ENCODE results near the gene TMEM167B. TPM values are rescaled to one million over a fixed set of nuclear protein-coding genes. Genes with fewer than 3 reads are reported as not detected.
"Not testable (repeated sequence)": the region's sequence is repeated elsewhere in the genome, so short reads cannot be mapped to it uniquely, and the experiment has no call there.

The TMEM167B gene
- total RNA-seq, 1 experiment from 2014 or later = 13.3 TPM

- in situ Hi-C loops (cut with HindIII; ENCODE audit: low pct_unique_long_range_greater_than_20kb, low sequenced_read_pairs) = no loop called here
These were observed 43.9 kb downstream of the TMEM167B start for GRCh38 chr1:109134423-109134822.

GRCh38 chr1:109135940-109136339 is 45.4 kb downstream of the TMEM167B start:
- in situ Hi-C loops (cut with HindIII; ENCODE audit: low pct_unique_long_range_greater_than_20kb, low sequenced_read_pairs) = no loop called here
- DNase-seq (ENCODE audit: low read depth, low spot score) = no peak

More at GRCh38 chr1:109134423-109134822, 43.9 kb downstream of the TMEM167B start:
- no peak for DNase-seq (ENCODE audit: low read depth, low spot score)

- DNase-seq (ENCODE audit: low read depth, low spot score) = no peak
- in situ Hi-C loops (cut with HindIII; ENCODE audit: low pct_unique_long_range_greater_than_20kb, low sequenced_read_pairs) = no loop called here
These were observed 46.2 kb downstream of the TMEM167B start for GRCh38 chr1:109136766-109137165.

- DNase-seq (ENCODE audit: low read depth, low spot score) = no peak
- in situ Hi-C loops (cut with HindIII; ENCODE audit: low pct_unique_long_range_greater_than_20kb, low sequenced_read_pairs) = no loop called here
These were observed 47.4 kb downstream of the TMEM167B start for GRCh38 chr1:109137958-109138357.

GRCh38 chr1:109138358-109138757 is 47.8 kb downstream of the TMEM167B start:
- in situ Hi-C loops (cut with HindIII; ENCODE audit: low pct_unique_long_range_greater_than_20kb, low sequenced_read_pairs) = no loop called here
- DNase-seq (ENCODE audit: low read depth, low spot score) = no peak

GRCh38 chr1:109140392-109140791 is 49.8 kb downstream of the TMEM167B start:
- no peak for DNase-seq (ENCODE audit: low read depth, low spot score)
- in situ Hi-C loops (cut with HindIII; ENCODE audit: low pct_unique_long_range_greater_than_20kb, low sequenced_read_pairs) = no loop called here

GRCh38 chr1:109142260-109142659 is 51.7 kb downstream of the TMEM167B start:
- no peak for DNase-seq (ENCODE audit: low read depth, low spot score)
- in situ Hi-C loops (cut with HindIII; ENCODE audit: low pct_unique_long_range_greater_than_20kb, low sequenced_read_pairs) = no loop called here

- DNase-seq (ENCODE audit: low read depth, low spot score); in situ Hi-C loops (cut with HindIII; ENCODE audit: low pct_unique_long_range_greater_than_20kb, low sequenced_read_pairs): not testable (repeated sequence)
These were observed 52.2 kb downstream of the TMEM167B start for GRCh38 chr1:109142725-109143124.

Small RNA genes within 50 kb of the gene (small RNA-seq; reads per million reads assigned to genes)
- 0 reads per million in 2 experiments for gene AL356488.2

Other genes with a start within 250 kb of the TMEM167B start
- 0.13 TPM in 1 of 2 replicates, not detected in the other for gene AKNAD1, start 233.7 kb upstream of the TMEM167B start, total RNA-seq (2014; rRNA removed; shearing (Covaris generic))
- 25.8 and 27.9 TPM in 2 replicates for gene GPSM2, start 213.8 kb upstream of the TMEM167B start, total RNA-seq (2014; rRNA removed; shearing (Covaris generic))
- 20.1 and 25.1 TPM in 2 replicates for gene CLCC1, start 127.3 kb upstream of the TMEM167B start, total RNA-seq (2014; rRNA removed; shearing (Covaris generic))
- 6.2 and 7.9 TPM in 2 replicates for gene WDR47, start 48.7 kb upstream of the TMEM167B start, total RNA-seq (2014; rRNA removed; shearing (Covaris generic))
- gene TAF13, start 14.8 kb upstream of the TMEM167B start, total RNA-seq (2014; rRNA removed; shearing (Covaris generic)) = 41.8 and 44.1 TPM in 2 replicates
- 0.35 TPM in 1 of 2 replicates, not detected in the other for gene ELAPOR1, start 23.4 kb downstream of the TMEM167B start, total RNA-seq (2014; rRNA removed; shearing (Covaris generic))
- gene SARS1, start 123.2 kb downstream of the TMEM167B start, total RNA-seq (2014; rRNA removed; shearing (Covaris generic)) = 200 and 205 TPM in 2 replicates
- gene CELSR2, start 158.8 kb downstream of the TMEM167B start, total RNA-seq (2014; rRNA removed; shearing (Covaris generic)) = 3.5 TPM in 2 replicates
- 17.1 and 17.3 TPM in 2 replicates for gene PSRC1, start 192.4 kb downstream of the TMEM167B start, total RNA-seq (2014; rRNA removed; shearing (Covaris generic))
- 0.18 TPM in 1 of 2 replicates, not detected in the other for gene MYBPHL, start 216.2 kb downstream of the TMEM167B start, total RNA-seq (2014; rRNA removed; shearing (Covaris generic))